Lower leg skin (tissue), 3 donors: Measurements from ENCODE around the gene SNTG2.

Source experiments
- POLR2A ChIP-seq, 2 donors: fragments of 450-650 bp; IDR thresholded peaks; one replicate each; pipeline ENCODE4 v1.6.1; 2016 to 2017; ENCODE audit warnings: antibody characterized with exemption in 2 of 2, mild to moderate bottlenecking in 1 of 2, moderate library complexity in 1 of 2
- TF ChIP-seq, protein P1 (sequence below), 3 donors: fragments of 450-650 bp; IDR thresholded peaks; one replicate each; pipeline ENCODE4 v1.5.1; 2016; ENCODE audit warnings: antibody characterized with exemption in 3 of 3, mild to moderate bottlenecking in 3 of 3, moderate library complexity in 2 of 3

DNA sequence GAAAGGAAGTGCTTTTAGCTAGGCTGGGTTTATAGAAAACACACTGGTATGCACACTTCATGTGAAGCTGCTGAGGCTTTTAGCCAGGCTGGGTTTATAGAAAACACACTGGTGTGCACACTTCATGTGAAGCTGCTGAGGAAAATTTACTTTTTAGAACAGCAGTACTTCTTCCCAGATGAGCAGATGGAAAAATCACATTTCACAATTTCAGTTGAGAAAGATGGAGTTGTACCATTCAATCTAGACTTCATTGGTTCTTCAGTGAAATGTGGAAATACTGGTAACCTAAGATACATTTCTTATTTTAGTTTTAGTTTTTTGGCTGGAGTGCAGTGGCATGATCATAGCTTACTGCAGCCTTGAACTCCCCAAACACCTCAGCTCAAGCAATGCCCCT is 11.1 kb downstream of the SNTG2 start:
- TF ChIP-seq, protein P1, sequence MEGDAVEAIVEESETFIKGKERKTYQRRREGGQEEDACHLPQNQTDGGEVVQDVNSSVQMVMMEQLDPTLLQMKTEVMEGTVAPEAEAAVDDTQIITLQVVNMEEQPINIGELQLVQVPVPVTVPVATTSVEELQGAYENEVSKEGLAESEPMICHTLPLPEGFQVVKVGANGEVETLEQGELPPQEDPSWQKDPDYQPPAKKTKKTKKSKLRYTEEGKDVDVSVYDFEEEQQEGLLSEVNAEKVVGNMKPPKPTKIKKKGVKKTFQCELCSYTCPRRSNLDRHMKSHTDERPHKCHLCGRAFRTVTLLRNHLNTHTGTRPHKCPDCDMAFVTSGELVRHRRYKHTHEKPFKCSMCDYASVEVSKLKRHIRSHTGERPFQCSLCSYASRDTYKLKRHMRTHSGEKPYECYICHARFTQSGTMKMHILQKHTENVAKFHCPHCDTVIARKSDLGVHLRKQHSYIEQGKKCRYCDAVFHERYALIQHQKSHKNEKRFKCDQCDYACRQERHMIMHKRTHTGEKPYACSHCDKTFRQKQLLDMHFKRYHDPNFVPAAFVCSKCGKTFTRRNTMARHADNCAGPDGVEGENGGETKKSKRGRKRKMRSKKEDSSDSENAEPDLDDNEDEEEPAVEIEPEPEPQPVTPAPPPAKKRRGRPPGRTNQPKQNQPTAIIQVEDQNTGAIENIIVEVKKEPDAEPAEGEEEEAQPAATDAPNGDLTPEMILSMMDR (IDR thresholded peaks at IDR 0.05), result no peak
- no peak for TF ChIP-seq POLR2A (IDR thresholded peaks at IDR 0.05)
